Osteoblast (primary cell): ENCODE data around the gene PALLD. TPM values are rescaled to one million over a fixed set of nuclear protein-coding genes. Genes with fewer than 3 reads are reported as not detected.

Experiments used
- DNase-seq: peaks from one replicate; pipeline ENCODE4 v3.0.0; 2011; ENCODE audit warnings: low spot score, mixed read lengths; ENCODE audit not compliant: insufficient read length; ENCODE audit errors: missing footprints
- H2AFZ ChIP-seq: 2 replicates; pipeline ENCODE4 v1.6.0; 2011; ENCODE audit warnings: mild to moderate bottlenecking, low read length
- H3K27ac ChIP-seq: 2 replicates; pipeline ENCODE4 v1.5.1; 2011; ENCODE audit warnings: mild to moderate bottlenecking, low read depth, low read length, moderate library complexity
- H3K27me3 ChIP-seq: 2 replicates; pipeline ENCODE4 v1.6.0; 2012; ENCODE audit warnings: mild to moderate bottlenecking, control low read depth, inconsistent platforms, low read length, moderate library complexity; ENCODE audit not compliant: insufficient read depth
- H3K36me3 ChIP-seq: 2 replicates; pipeline ENCODE4 v1.5.1; 2011; ENCODE audit warnings: mild to moderate bottlenecking, low read length, control low read depth, moderate library complexity; ENCODE audit not compliant: insufficient read depth
- H3K4me1 ChIP-seq: 2 replicates; pipeline ENCODE4 v1.5.1; 2011; ENCODE audit warnings: mild to moderate bottlenecking, low read length, control low read depth, moderate library complexity; ENCODE audit not compliant: insufficient read depth
- H3K4me2 ChIP-seq: 2 replicates; pipeline ENCODE4 v1.6.0; 2011; ENCODE audit warnings: mild to moderate bottlenecking, low read length; ENCODE audit not compliant: insufficient read depth
- H3K4me3 ChIP-seq: fragments of 200-600 bp; sonication (generic); 3 replicates; pipeline ENCODE4 v1.5.1; 2012; ENCODE audit warnings: mild to moderate bottlenecking, low read length, inconsistent platforms; ENCODE audit not compliant: insufficient read depth
- H3K79me2 ChIP-seq: 2 replicates; pipeline ENCODE4 v1.6.0; 2012; ENCODE audit warnings: mild to moderate bottlenecking, low read length, control low read depth, inconsistent platforms; ENCODE audit not compliant: insufficient read depth
- H3K9me3 ChIP-seq: 2 replicates; pipeline ENCODE4 v1.5.1; 2011; ENCODE audit warnings: low read depth, low read length, control low read depth
- H4K20me1 ChIP-seq: 2 replicates; pipeline ENCODE4 v1.6.0; 2012; ENCODE audit warnings: mild to moderate bottlenecking, low read length, control low read depth; ENCODE audit not compliant: insufficient read depth
- CTCF ChIP-seq: IDR thresholded peaks from 2 replicates; pipeline ENCODE4 v1.5.1; 2011; ENCODE audit warnings: mild to moderate bottlenecking, low read depth, low read length, moderate library complexity; ENCODE audit errors: extremely low read depth
- small RNA-seq: library from RNA; depleted of rRNA; stranded (forward); fragments of <200 nt; gene quantifications from one replicate; pipeline ENCODE3, GENCODE V24; 2012
- total RNA-seq: library from RNA; depleted of rRNA; stranded (reverse); fragments of >200 nt; gene quantifications from 2 replicates; pipeline ENCODE4 v1.2.3, GENCODE V29; 2012

The PALLD gene
- total RNA-seq, 1 donor, result 244 TPM

GRCh38 chr4:168955674-168956073, 458.8 kb downstream of the PALLD start:
- no peak overlapping the region for H3K27ac ChIP-seq

GRCh38 chr4:168960716-168961115, 463.9 kb downstream of the PALLD start:
- H3K4me2 ChIP-seq, result no peak overlapping the region
- DNase-seq, result no peak
- H3K27ac ChIP-seq, result no peak overlapping the region
- H4K20me1 ChIP-seq, result no peaks in the 10 kb centered on the region
- H3K79me2 ChIP-seq, result no peaks in the 10 kb centered on the region
- no peak for TF ChIP-seq CTCF
- H3K36me3 ChIP-seq, result no peaks in the 10 kb centered on the region
- no peak overlapping the region for H3K4me3 ChIP-seq
- H3K9me3 ChIP-seq, result no peaks in the 10 kb centered on the region
- no peak overlapping the region for H2AFZ ChIP-seq
- no peaks in the 10 kb centered on the region for H3K4me1 ChIP-seq
- H3K27me3 ChIP-seq, result no peaks in the 10 kb centered on the region

More at GRCh38 chr4:168955674-168956073, 458.8 kb downstream of the PALLD start:
- Histone ChIP-seq H2AFZ (no peak overlapping the region), H3K79me2 (no peaks in the 10 kb centered on the region), H3K9me3 (no peaks in the 10 kb centered on the region), H3K36me3 (no peaks in the 10 kb centered on the region), H3K4me1 (no peaks in the 10 kb centered on the region), H4K20me1 (no peaks in the 10 kb centered on the region), H3K27me3 (no peaks in the 10 kb centered on the region), H3K4me2 (no peak overlapping the region), H3K4me3 (no peak overlapping the region)
- no peak for TF ChIP-seq CTCF
- DNase-seq, result no peak

- Histone ChIP-seq H3K79me2 (no peaks in the 10 kb centered on the region), H2AFZ (no peak overlapping the region), H3K4me1 (no peaks in the 10 kb centered on the region), H3K27me3 (no peaks in the 10 kb centered on the region), H3K4me3 (no peak overlapping the region), H3K27ac (no peak overlapping the region), H3K9me3 (peaks cover 2% of the 10 kb centered on the region), H3K36me3 (peaks cover 12% of the 10 kb centered on the region), H3K4me2 (no peak overlapping the region), H4K20me1 (no peaks in the 10 kb centered on the region)
- DNase-seq, result no peak
- TF ChIP-seq CTCF, result no peak
Observed at GRCh38 chr4:168972596-168972995, 475.7 kb downstream of the PALLD start.

Small RNA genes lying within 50 kb of the gene (small RNA-seq; reads per million reads assigned to genes)
- gene RF00432 (not detected), gene RNU6-1336P (not detected), gene RNU6-853P (not detected)

Other genes with a start within 250 kb of the PALLD start
- gene DDX60, start 178.3 kb upstream of the PALLD start, total RNA-seq, result 14.4 and 19.5 TPM in 2 replicates
- 25.0 and 31.1 TPM in 2 replicates for gene DDX60L, start 16.6 kb upstream of the PALLD start, total RNA-seq